Activated naive CD8-positive, alpha-beta T cell (primary cell): Measurements from ENCODE around the gene SLC7A5.
"Not testable (repeated sequence)": the region's sequence is repeated elsewhere in the genome, so short reads cannot be mapped to it uniquely, and the experiment has no call there.

Source experiments
- H3K27ac Mint-ChIP-seq: one replicate; pipeline ENCODE4 v1.8.0; 2021; ENCODE audit warnings: mixed read lengths
- H3K27me3 Mint-ChIP-seq: one replicate; pipeline ENCODE4 v1.8.0; 2021; ENCODE audit warnings: mixed read lengths
- H3K36me3 Mint-ChIP-seq: one replicate; pipeline ENCODE4 v1.8.0; 2021; ENCODE audit warnings: mixed read lengths
- H3K4me1 Mint-ChIP-seq: one replicate; pipeline ENCODE4 v1.8.0; 2021; ENCODE audit warnings: low read depth, mixed read lengths
- H3K4me3 Mint-ChIP-seq: one replicate; pipeline ENCODE4 v1.8.0; 2021; ENCODE audit warnings: mild to moderate bottlenecking, mixed read lengths
- H3K9me3 Mint-ChIP-seq: one replicate; pipeline ENCODE4 v1.8.0; 2021; ENCODE audit warnings: low read depth, mixed read lengths

The SLC7A5 gene

DNA sequence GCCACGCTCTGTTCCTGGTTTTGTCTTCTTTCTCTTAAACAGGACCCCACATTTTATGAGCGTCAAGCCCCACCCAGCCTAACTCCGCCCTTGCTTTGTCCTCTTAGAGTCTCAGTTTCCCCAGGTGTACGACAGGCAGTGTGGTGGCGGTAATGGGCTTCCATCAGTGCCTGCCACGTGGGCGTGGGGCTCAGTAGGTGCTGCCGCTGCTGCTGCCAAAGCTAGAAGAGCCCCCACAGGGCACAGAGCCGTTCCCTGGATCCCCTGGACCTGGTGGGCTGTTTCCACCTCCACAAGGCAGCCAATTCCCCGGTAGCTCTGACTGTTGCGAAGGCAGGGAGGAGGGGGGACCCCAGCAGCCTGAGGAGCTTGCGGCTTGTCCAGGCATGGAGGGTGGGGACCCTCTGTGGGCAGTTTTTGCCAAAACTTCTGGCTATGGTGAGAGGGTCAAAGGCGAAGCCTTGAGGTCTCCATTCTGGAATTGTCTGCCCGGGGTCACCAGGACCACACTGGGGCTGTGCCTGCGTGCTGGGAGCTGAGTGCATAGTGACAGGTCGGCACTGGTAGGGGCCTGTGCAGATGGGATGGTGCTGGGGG is 27.7 kb upstream of the SLC7A5 start:
- H3K27me3 Mint-ChIP-seq, H3K9me3 Mint-ChIP-seq, H3K36me3 Mint-ChIP-seq: not testable (repeated sequence)
- peaks cover 49% of the 10 kb centered on the region for H3K4me1 Mint-ChIP-seq
- H3K4me3 Mint-ChIP-seq, result peak overlapping the region; percentile 72
- H3K27ac Mint-ChIP-seq, result peak overlapping the region; percentile 100

DNA sequence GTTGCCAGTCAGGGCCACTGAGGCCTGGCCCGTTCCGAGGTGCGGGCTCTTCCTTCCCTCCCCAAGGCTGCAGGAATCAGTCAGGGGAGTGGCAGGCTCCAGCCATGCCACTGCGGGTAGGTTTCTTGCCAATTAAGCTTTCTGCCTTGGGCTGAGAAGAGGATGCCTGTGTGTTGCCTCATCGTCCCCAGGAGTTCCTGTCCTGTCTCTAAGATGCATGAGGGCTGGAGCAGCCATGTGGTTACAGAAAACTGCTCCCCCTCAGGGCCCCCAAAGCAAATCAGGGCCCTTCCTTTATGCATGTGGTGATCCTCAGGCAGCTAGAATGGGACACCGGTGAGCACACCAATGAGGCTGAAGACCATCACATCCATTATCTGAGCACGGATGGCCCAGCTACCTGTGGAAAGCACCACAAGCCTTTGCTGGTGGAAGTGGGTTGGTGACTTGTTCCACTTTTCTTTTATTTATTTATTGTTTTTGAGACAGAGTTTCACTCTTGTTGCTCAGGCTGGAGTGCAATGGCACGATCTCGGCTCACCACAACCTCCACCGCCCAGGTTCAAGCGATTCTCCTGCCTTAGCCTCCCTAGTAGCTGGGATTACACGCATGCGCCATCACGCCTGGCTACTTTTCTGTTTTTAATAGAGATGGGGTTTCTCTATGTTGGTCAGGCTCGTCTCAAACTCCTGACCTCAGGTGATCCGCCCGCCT is 27.0 kb upstream of the SLC7A5 start:
- Mint-ChIP-seq H3K4me1 (peaks cover 49% of the 10 kb centered on the region), H3K4me3 (peak overlapping the region; percentile 79), H3K27ac (peak overlapping the region; percentile 100)
- H3K27me3 Mint-ChIP-seq, H3K9me3 Mint-ChIP-seq, H3K36me3 Mint-ChIP-seq: not testable (repeated sequence)

DNA sequence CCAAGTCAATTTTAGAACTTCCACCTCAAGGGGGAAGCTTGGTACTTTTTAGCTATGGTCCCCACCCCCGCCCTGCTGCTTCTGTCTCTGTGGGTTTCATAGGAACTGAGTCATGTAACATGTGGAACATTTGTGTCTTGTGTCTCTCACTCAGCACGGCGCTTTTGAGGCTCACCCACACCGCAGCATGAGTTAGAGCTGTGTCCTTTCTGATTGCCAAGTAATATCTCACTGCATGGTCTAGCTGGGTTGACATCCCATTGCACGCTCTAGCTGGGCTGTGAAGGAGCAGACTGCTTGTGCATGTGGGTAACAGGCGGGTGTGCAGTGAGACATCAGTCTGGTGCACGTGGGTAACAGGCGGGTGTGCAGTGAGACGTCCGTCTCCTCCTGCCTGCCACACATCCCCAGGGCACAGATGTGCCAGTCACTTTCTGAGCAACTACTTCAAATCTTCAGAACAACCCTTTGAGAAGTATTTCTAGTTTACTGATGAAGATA is 26.4 kb upstream of the SLC7A5 start:
- Mint-ChIP-seq H3K4me1 (peaks cover 49% of the 10 kb centered on the region), H3K4me3 (peak overlapping the region; percentile 79), H3K27ac (peak overlapping the region; percentile 100), H3K36me3 (no peaks in the 10 kb centered on the region), H3K27me3 (no peaks in the 10 kb centered on the region), H3K9me3 (no peaks in the 10 kb centered on the region)

DNA sequence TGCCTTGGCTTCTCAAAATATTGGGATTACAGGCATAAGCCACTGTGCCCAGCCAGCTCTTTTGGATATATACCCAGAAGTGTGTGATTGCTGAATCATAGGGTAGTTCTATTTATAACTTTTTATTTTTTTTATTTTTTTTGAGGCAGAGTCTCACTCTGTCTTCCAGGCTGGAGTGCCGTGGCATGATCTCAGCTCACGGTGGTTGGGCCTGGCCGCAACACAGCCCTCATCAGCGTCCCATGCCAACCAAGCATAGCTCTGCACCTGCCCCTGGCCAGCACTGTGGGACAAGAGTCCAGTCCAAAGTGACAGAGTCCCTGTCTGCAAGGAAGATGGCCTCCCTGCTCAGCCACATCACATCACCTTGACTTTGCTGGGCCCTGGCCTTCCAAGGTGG is 24.7 kb upstream of the SLC7A5 start:
- peaks cover 49% of the 10 kb centered on the region for H3K4me1 Mint-ChIP-seq

DNA sequence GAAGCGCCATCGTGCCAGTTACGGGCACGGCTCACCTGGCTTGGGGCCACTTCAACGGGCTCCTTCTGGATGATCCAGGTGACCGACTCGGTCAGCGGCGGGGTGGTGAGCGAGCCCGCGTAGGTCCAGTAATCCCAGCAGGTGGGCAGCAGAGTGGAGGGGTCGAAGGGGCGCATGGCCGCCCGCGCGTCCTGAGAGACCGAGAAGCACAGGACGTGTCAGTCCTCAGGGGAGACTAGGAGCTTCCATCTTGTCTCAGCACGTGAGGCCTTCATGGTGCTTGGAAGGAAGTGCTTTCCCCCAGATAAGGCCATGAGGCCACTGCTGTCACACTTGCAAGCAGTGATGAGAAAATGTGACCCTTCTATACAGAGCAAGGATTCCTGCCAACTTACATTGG is 22.5 kb upstream of the SLC7A5 start:
- H3K36me3 Mint-ChIP-seq, result peaks cover 3% of the 10 kb centered on the region
- no peak overlapping the region for H3K27ac Mint-ChIP-seq
- peaks cover 29% of the 10 kb centered on the region for H3K4me1 Mint-ChIP-seq
- no peaks in the 10 kb centered on the region for H3K27me3 Mint-ChIP-seq
- no peak overlapping the region for H3K4me3 Mint-ChIP-seq
- H3K9me3 Mint-ChIP-seq, result peaks cover 3% of the 10 kb centered on the region

More for the DNA sequence above, 24.7 kb upstream of the SLC7A5 start:
- not testable (repeated sequence) for H3K27me3 Mint-ChIP-seq, H3K4me3 Mint-ChIP-seq, H3K36me3 Mint-ChIP-seq, H3K9me3 Mint-ChIP-seq
- peak overlapping the region; percentile 100 for H3K27ac Mint-ChIP-seq

DNA sequence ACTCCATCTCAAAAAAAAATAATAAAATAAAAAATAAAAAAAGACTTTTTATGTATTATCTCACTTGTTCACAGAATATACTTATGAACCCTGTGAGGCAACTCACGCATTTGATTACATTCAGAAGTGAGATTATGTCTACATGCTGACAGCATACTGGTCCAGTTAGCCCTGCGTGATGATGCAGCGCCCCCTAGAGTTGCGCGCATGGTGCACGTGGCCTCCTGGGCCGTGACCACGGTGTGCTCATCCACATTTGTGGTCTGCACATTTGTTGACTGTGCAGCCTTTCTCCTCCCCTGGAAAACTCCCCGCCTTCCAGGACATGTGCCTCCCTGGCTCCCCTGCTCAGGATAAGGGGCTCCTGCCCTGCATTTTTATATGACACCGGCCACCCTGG is 20.5 kb upstream of the SLC7A5 start:
- H3K27ac Mint-ChIP-seq, H3K4me3 Mint-ChIP-seq, H3K9me3 Mint-ChIP-seq, H3K36me3 Mint-ChIP-seq, H3K27me3 Mint-ChIP-seq: not testable (repeated sequence)
- peaks cover 12% of the 10 kb centered on the region for H3K4me1 Mint-ChIP-seq

DNA sequence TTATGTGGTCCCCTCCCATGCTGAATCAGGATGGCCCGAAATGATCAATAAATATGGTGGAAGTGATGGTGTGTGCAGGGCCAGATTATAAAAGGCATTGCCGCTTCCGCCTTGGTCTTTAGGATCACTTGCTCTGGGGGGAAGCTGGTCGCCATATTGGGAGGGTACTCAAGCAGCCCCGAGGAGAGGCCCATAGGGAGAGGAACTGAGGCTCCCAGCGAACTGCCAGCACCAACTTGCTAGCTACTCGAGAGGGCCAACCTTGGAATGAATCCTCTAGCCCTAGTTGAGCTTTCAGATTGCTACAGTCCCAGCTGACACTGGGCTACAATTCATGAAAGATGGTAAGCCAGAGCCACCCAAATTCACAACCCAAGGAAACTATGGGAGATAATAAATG is 19.0 kb upstream of the SLC7A5 start:
- H3K27me3 Mint-ChIP-seq, H3K4me3 Mint-ChIP-seq, H3K36me3 Mint-ChIP-seq, H3K4me1 Mint-ChIP-seq, H3K27ac Mint-ChIP-seq, H3K9me3 Mint-ChIP-seq: not testable (repeated sequence)

DNA sequence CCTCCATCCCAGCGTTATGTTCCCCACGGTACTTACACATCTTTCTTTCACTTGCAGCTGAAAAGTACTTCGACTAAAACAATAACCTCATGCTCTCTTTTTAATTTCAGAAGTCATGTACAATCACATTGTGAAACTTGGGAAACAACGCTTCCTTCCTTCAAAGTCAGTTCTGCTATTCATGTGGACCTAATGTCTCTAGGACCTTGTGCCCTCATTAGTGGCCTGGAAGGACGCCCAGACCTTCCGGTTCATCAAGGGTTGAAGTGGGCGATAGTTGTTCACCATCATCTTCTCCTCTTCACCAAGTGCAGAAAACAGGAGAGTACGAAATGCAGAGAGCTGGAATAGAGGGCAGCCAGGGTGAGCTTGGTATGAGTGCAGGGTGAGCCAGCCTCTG is 18.6 kb upstream of the SLC7A5 start:
- not testable (repeated sequence) for H3K9me3 Mint-ChIP-seq, H3K36me3 Mint-ChIP-seq, H3K4me3 Mint-ChIP-seq, H3K4me1 Mint-ChIP-seq, H3K27me3 Mint-ChIP-seq
- H3K27ac Mint-ChIP-seq, result peak overlapping the region; percentile 8

DNA sequence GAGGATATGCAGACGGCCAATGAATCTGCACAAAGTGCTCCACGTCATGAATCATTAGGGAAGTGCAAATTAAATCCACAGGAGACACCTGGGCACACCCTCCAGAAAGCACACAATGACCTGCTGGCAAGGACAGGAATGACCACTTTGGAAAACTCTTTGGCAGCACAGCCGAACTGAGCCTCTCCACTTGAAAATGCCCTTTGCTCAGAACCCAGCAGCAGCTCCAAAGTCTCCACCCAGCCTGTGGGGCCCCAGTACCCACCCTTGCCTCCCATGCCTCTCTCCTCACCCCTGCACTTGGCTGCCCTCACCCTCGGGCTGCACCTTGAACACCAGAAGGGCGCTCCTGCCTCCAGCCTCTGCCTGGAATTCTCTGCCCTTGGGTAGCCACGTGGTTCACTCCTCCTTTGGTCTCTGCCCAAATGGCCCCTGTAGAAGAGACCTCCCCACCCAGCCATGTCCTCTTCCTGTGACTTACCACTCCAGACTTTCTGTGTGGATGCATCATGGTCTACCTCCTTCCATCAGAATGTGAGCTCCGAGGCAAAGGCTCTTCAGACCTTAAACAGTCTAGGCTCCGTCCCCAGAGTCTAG is 16.2 kb upstream of the SLC7A5 start:
- H3K4me3 Mint-ChIP-seq, H3K27me3 Mint-ChIP-seq, H3K36me3 Mint-ChIP-seq, H3K9me3 Mint-ChIP-seq, H3K27ac Mint-ChIP-seq, H3K4me1 Mint-ChIP-seq: not testable (repeated sequence)

DNA sequence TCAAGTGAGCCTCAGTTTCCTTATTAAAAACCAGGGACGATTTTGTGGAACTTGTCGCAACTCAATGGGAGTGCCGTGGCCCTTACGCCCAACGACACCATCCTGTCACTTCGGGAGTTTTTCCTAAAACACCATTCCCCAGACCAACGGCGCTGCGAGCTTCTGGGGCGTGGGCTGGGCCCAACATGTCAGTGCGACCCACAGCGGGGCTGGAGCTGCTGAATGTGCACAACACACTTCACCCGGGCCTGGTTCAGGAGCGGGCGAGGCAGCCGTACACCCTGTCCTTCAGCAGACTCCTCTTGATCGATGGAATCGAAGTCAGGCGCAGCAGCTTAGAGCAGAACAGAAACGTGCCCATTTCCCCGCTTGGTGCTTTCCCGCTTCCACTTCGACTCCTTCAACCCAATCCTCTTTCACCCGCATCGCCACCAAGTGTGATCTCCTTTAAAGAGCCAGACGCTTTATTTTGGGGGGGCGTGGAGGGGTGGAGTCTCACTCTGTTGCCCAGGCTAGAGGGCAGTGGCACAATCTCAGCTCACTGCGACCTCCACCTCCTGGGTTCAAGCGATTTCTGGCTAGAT is 13.2 kb upstream of the SLC7A5 start:
- Mint-ChIP-seq H3K27me3 (no peaks in the 10 kb centered on the region), H3K36me3 (no peaks in the 10 kb centered on the region), H3K27ac (no peak overlapping the region), H3K4me3 (no peak overlapping the region), H3K4me1 (peaks cover 10% of the 10 kb centered on the region), H3K9me3 (no peaks in the 10 kb centered on the region)

DNA sequence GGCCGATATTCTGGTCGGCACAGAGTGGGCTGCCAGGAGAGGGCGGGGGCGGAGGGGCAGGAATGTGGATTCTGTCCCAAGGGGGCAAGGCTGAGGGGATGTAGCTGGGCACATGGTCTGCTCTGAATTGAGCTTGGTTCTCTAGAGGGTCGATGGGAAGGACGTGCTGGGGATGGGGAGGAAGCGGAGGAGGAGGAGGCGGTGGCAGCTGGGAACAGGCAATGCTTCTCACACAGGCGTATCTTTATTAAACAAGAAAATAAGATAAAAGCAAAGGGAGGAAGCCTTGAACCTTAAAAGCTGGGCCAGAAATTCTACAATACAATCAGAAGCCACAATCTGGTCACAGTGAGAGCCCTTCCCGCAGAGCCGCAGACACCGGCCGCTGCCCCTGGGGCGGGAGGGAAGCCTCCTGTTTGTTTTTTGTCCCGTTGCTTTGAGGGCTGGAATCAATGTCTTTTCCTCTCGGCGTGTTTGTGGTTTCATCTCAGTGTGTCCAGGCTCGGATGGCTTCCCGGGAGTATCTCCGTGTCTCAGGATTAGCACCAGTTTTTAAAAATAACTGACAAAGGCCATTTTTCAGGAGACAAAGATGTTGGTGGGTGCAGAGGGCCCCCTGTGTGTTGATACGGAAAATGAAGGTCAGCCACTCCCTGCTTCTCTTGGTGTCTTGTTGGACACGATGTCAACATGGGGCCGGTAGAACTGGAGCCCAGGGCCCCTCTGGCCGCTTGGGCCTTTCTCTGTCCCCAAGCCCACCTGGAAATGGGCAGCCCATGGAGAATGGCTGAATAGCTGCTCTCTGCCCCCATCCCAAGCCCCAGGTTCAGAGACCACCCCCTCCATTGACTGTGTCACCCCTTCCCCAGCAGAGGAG is 12.3 kb upstream of the SLC7A5 start:
- Mint-ChIP-seq H3K9me3 (no peaks in the 10 kb centered on the region), H3K36me3 (no peaks in the 10 kb centered on the region), H3K4me1 (peaks cover 14% of the 10 kb centered on the region), H3K4me3 (no peak overlapping the region), H3K27ac (peak overlapping the region; percentile 34), H3K27me3 (no peaks in the 10 kb centered on the region)

DNA sequence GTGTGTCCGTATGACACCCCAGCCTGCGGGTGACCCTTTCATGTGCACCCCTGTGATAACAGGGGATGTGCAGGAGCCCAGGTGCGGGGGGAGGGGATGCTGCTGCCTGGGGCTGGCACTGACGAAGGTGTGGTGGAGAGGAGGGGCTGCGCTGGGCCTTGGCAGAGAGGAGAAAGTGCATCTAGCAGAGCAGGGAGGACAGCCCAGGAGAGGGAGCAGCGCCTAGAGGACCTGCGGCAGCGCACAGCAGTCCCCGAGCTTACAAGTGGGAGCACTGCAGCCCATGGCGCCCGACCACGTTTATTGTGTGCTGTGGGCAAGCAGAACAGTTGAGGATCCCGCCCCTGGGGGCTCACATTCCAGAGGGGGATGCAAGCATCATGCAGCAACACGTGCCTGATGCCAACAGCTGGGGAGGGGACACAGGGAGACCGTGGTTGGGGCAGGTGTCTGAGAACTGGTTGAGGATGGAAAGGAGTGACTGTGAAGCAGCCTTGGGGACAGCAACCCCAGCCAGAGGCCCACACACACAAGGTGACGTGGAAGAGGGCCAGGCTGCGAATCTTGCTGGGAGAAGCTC is 10.9 kb upstream of the SLC7A5 start:
- Mint-ChIP-seq H3K27ac (no peak overlapping the region), H3K27me3 (no peaks in the 10 kb centered on the region), H3K36me3 (no peaks in the 10 kb centered on the region), H3K4me1 (peaks cover 25% of the 10 kb centered on the region), H3K4me3 (no peak overlapping the region), H3K9me3 (no peaks in the 10 kb centered on the region)

DNA sequence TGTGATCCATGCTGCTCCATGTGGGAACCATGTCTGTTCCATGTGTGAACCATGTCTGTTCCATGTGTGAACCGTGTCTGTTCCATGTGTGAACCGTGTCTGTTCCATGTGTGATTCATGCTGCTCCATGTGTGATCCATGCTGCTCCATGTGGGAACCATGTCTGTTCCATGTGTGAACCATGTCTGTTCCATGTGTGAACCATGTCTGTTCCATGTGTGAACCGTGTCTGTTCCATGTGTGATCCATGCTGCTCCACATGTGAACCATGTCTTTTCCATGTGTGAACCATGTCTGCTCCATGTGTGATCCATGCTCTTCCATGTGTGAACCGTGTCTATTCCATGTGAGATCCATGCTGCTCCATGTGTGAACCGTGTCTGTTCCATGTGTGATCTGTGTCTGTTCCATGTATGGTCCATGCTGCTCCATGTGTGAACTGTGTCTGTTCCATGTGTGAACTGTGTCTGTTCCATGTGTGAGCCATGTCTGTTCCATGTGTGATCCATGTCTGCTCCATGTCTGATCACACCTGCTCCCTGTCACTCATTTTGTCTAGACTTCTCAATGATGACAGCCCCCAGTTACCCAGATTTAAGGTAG is 10.2 kb upstream of the SLC7A5 start:
- H3K4me3 Mint-ChIP-seq, H3K36me3 Mint-ChIP-seq, H3K27me3 Mint-ChIP-seq, H3K9me3 Mint-ChIP-seq: not testable (repeated sequence)
- H3K27ac Mint-ChIP-seq, result peak overlapping the region; percentile 29
- peaks cover 32% of the 10 kb centered on the region for H3K4me1 Mint-ChIP-seq

DNA sequence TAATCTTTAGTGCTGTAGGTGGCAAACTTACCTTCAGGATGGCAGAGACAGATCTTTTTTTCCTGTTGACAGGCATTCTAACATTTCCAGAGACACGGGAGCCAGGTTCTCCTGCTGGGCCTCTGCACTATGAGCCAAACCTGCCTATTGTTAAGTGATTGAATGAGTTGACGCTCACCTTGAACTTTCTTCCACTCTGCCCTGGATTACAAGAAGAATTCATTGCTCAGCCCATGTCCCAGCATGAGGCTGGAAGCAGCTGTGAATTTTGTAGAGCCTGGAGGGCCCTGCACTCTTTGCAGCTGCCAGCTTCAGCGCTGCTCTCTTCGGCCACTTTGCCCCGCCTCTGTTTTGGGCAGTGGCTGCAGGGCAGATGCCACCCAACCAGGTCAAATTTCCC is 9.4 kb upstream of the SLC7A5 start:
- Mint-ChIP-seq H3K9me3 (no peaks in the 10 kb centered on the region), H3K4me1 (peaks cover 36% of the 10 kb centered on the region), H3K4me3 (no peak overlapping the region), H3K36me3 (no peaks in the 10 kb centered on the region), H3K27ac (peak overlapping the region; percentile 41), H3K27me3 (no peaks in the 10 kb centered on the region)
